Lung (tissue), 12 donors: ENCODE data around the gene DSN1. TPM values are rescaled to one million over a fixed set of nuclear protein-coding genes. Genes with fewer than 3 reads are reported as not detected.

Source experiments
- ATAC-seq: fragments of 200-7000 bp; cut with Tn5 transposase; one replicate; pipeline ENCODE4 v1.9.1; 2020; ENCODE audit warnings: moderate number of reproducible peaks; ENCODE audit not compliant: insufficient read depth, low FRiP score
- DNase-seq, 3 donors: peaks; one replicate each; pipeline ENCODE4 v3.0.0-alpha.2; 2013 to 2017
- H3K27ac ChIP-seq, 2 donors: one replicate each; pipeline ENCODE4 v1.5.1; 2013; ENCODE audit warnings: mild to moderate bottlenecking in 2 of 2, moderate library complexity in 2 of 2, control low read depth in 1 of 2, inconsistent platforms in 1 of 2, low read depth in 1 of 2, low read length in 1 of 2
- H3K27me3 ChIP-seq, 3 donors: one replicate each; pipeline ENCODE4 v1.5.1; 2013; ENCODE audit warnings: low read length in 2 of 3; ENCODE audit not compliant: control insufficient read depth in 3 of 3, insufficient read depth in 3 of 3
- H3K36me3 ChIP-seq, 4 donors: one replicate each; pipeline ENCODE4 v1.5.1; 2013; ENCODE audit warnings: low read length in 4 of 4, mild to moderate bottlenecking in 1 of 4, moderate library complexity in 1 of 4; ENCODE audit not compliant: control insufficient read depth in 4 of 4, insufficient read depth in 4 of 4
- H3K4me1 ChIP-seq, 5 donors: one replicate each; pipeline ENCODE4 v1.5.1; 2013; ENCODE audit warnings: low read length in 5 of 5, mild to moderate bottlenecking in 2 of 5, moderate library complexity in 1 of 5; ENCODE audit not compliant: control insufficient read depth in 5 of 5, insufficient read depth in 5 of 5
- H3K4me3 ChIP-seq: one replicate; pipeline ENCODE4 v1.5.1; 2013; ENCODE audit warnings: mild to moderate bottlenecking, control low read depth, moderate library complexity
- H3K9ac ChIP-seq, 2 donors: one replicate each; pipeline ENCODE4 v1.5.1; 2013; ENCODE audit warnings: low read length in 2 of 2, control low read depth in 1 of 2; ENCODE audit not compliant: insufficient read depth in 1 of 2
- H3K9me3 ChIP-seq, 4 donors: one replicate each; pipeline ENCODE4 v1.5.1; 2013; ENCODE audit warnings: low read length in 3 of 4, mild to moderate bottlenecking in 1 of 4, moderate library complexity in 1 of 4; ENCODE audit not compliant: control insufficient read depth in 4 of 4, insufficient read depth in 3 of 4
- WGBS, 2 donors: extraction: QIAGEN DNeasy Blood & Tissue Kit; methylation state at CpG; one replicate each; pipeline ENCODE4 v1.1.7; 2013; 5-methylcytosine and 5-hydroxymethylcytosine counted together
- polyA plus RNA-seq, 2 donors: library from polyadenylated mRNA; stranded (reverse); fragments of 200-250 nt; gene quantifications; one replicate each; pipeline ENCODE4 v1.2.1, GENCODE V29; 2013
- total RNA-seq, 2 donors: library from RNA; depleted of rRNA in 1 of 2; stranded (reverse); fragments of >200 nt in 1 of 2; gene quantifications; one replicate each; pipeline ENCODE4 v1.2.1, GENCODE V29; 2014 to 2021
- TF ChIP-seq, protein P1 (sequence below): IDR thresholded peaks from 2 replicates; pipeline ENCODE4 v1.5.1; 2012; ENCODE audit warnings: mild to moderate bottlenecking; ENCODE audit errors: control extremely low read depth, extremely low read depth
- donor health status: control.
- donor health status: control.
- donor health status: Bipolar disorder and iron deficiency.
- donor health status: healthy.
- donor health status: DM: yes; HTN: yes; CAD: no.

DSN1 gene
- total and polyA plus RNA-seq, 4 donors: 5.8 to 11.0 (median 9.7) TPM

DNA sequence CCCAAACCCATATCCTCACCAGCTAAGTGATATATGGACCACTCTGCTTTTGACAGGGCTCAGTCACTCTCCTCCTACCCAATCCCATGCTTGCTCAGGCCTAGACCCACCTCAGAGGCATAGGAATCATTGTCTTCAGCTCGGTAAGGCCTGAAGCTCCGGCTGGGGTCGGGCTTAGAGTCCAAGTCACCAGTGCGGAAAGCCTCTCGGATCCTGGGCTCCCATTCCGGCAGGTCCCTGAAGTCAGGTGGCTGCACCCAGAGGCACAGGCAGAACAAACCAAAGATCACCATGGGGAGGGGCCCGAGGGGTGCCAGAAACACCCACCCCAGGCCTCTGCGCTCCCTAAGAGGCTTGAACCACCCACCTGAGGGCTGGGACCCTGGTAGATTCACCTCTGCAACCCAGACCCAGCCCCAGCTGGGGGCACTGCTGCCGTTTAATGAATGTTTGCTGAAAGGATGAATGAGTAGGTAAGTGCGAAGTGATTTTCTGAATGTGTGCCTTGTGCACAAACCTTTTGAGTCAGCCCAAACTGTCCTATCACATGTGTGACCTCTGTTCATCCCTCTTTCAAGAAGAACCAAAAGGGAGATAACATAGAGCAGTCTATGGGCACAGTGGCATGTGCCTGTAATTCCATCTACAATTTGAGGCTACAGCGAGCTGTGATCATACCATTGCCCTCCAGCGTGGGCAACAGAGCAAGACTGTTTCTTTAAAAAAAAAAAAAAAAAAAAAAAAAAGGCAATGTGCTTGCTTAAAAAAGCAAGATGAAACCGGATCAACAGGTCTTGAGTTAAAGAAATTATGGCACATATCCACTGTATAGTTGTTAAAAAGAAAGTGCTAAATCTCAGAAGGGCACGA is 39.3 kb upstream of the DSN1 start:
- peak in 2 of 3 donors; percentile 32 to 71 for DNase-seq
- no peak for ATAC-seq
- no peaks in the 10 kb centered on the region for H3K27me3 ChIP-seq
- peaks cover 26 to 55% (median 43%) of the 10 kb centered on the region in 4 donors for H3K36me3 ChIP-seq
- no peak overlapping the region for H3K9ac ChIP-seq
- H3K4me1 ChIP-seq: peaks cover 0 to 7% (median 0%) of the 10 kb centered on the region in 5 donors
- TF ChIP-seq, protein P1, sequence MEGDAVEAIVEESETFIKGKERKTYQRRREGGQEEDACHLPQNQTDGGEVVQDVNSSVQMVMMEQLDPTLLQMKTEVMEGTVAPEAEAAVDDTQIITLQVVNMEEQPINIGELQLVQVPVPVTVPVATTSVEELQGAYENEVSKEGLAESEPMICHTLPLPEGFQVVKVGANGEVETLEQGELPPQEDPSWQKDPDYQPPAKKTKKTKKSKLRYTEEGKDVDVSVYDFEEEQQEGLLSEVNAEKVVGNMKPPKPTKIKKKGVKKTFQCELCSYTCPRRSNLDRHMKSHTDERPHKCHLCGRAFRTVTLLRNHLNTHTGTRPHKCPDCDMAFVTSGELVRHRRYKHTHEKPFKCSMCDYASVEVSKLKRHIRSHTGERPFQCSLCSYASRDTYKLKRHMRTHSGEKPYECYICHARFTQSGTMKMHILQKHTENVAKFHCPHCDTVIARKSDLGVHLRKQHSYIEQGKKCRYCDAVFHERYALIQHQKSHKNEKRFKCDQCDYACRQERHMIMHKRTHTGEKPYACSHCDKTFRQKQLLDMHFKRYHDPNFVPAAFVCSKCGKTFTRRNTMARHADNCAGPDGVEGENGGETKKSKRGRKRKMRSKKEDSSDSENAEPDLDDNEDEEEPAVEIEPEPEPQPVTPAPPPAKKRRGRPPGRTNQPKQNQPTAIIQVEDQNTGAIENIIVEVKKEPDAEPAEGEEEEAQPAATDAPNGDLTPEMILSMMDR: no peak
- H3K4me3 ChIP-seq: no peak overlapping the region
- H3K27ac ChIP-seq: no peak overlapping the region
- WGBS, 2 donors: 81 to 89% methylated on average over 14 of the region's 14 CpGs
- H3K9me3 ChIP-seq: no peaks in the 10 kb centered on the region

- Histone ChIP-seq H3K4me3 (no peak overlapping the region), H3K27me3 (no peaks in the 10 kb centered on the region), H3K36me3 (peaks cover 13 to 59% (median 48%) of the 10 kb centered on the region in 4 donors), H3K9me3 (no peaks in the 10 kb centered on the region), H3K9ac (no peak overlapping the region), H3K4me1 (peaks cover 0 to 7% (median 0%) of the 10 kb centered on the region in 5 donors), H3K27ac (no peak overlapping the region)
- ATAC-seq (peak; percentile 76), DNase-seq (no peak)
- 66 to 74% methylated on average over 19 of the region's 19 CpGs for WGBS, 2 donors
- TF ChIP-seq, protein P1: peak; percentile 33
Observed at GRCh38 chr20:36808317-36809257, 35.0 kb upstream of the DSN1 start.

GRCh38 chr20:36806049-36806448 is 32.5 kb upstream of the DSN1 start:
- TF ChIP-seq, protein P1: no peak
- ATAC-seq (no peak), DNase-seq (no peak)
- Histone ChIP-seq H3K4me3 (no peak overlapping the region), H3K9ac (no peak overlapping the region), H3K36me3 (peaks cover 12 to 64% (median 49%) of the 10 kb centered on the region in 4 donors), H3K4me1 (no peaks in the 10 kb centered on the region), H3K9me3 (no peaks in the 10 kb centered on the region), H3K27ac (no peak overlapping the region), H3K27me3 (no peaks in the 10 kb centered on the region)
- 97 to 98% methylated on average over 5 of the region's 5 CpGs for WGBS, 2 donors
